Amygdala (tissue), 56 donors: ENCODE results near the gene HEMK1.

Source experiments
- DNase-seq, 56 donors: peaks; one replicate each; lab custom pipeline; 2025; lab: John Stamatoyannopoulos, UW

HEMK1 gene

GRCh38 chr3:50611464-50612233 is 42.3 kb downstream of the HEMK1 start, which contains the start of gene CISH:
Gene CISH, minus strand, starts transcription at chr3:50611774. Its CDS starts 124 bp downstream, at chr3:50611650.
- peak in 54 of 56 donors; percentile 30 to 97 (median 74) for DNase-seq

GRCh38 chr3:50612234-50612882 is 43.0 kb downstream of the HEMK1 start:
- no peak for DNase-seq

GRCh38 chr3:50612970-50613846 is 43.9 kb downstream of the HEMK1 start:
- DNase-seq, result no peak

GRCh38 chr3:50615190-50615589 is 45.9 kb downstream of the HEMK1 start:
- DNase-seq, result no peak

GRCh38 chr3:50616003-50616769 is 46.9 kb downstream of the HEMK1 start:
- peak in 55 of 56 donors; percentile 15 to 83 (median 64) for DNase-seq

GRCh38 chr3:50616770-50617095 is 47.4 kb downstream of the HEMK1 start:
- peak in 55 of 56 donors; percentile 23 to 90 (median 77) for DNase-seq

GRCh38 chr3:50617096-50617791 is 47.9 kb downstream of the HEMK1 start, which contains the start of gene MAPKAPK3:
Gene MAPKAPK3, plus strand, starts transcription at chr3:50617151. Its CDS starts 415 bp downstream, at chr3:50617566.
- peak in 4 of 56 donors; percentile 16 to 66 (median 48) for DNase-seq

- DNase-seq, result no peak
These were observed 48.7 kb downstream of the HEMK1 start for GRCh38 chr3:50617911-50618481.

- peak in 23 of 56 donors; percentile 8 to 68 (median 31) for DNase-seq
These were observed 51.1 kb downstream of the HEMK1 start for GRCh38 chr3:50620420-50620819.

GRCh38 chr3:50620820-50621219 is 51.5 kb downstream of the HEMK1 start:
- no peak for DNase-seq

- no peak for DNase-seq
These were observed 53.6 kb downstream of the HEMK1 start for GRCh38 chr3:50622881-50623280.

GRCh38 chr3:50623840-50624474 is 54.6 kb downstream of the HEMK1 start:
- no peak for DNase-seq

GRCh38 chr3:50624634-50625033 is 55.3 kb downstream of the HEMK1 start:
- no peak for DNase-seq

- no peak for DNase-seq
These were observed 56.2 kb downstream of the HEMK1 start for GRCh38 chr3:50625231-50626182.

GRCh38 chr3:50626401-50626800 is 57.1 kb downstream of the HEMK1 start:
- DNase-seq, result no peak

GRCh38 chr3:50627407-50628051 is 58.2 kb downstream of the HEMK1 start:
- peak in 25 of 56 donors; percentile 6 to 57 (median 27) for DNase-seq

GRCh38 chr3:50628601-50629000 is 59.3 kb downstream of the HEMK1 start:
- no peak for DNase-seq
